ENCODE measurements around the gene CERK. TPM values are rescaled to one million over a fixed set of nuclear protein-coding genes. Genes with fewer than 3 reads are reported as not detected.

The CERK gene
- total and polyA plus RNA-seq, 9 of the 15 experiments (the other 6 are each of a cell fraction or from before 2014, with no cell fraction given) = 1.1 to 14.9 (median 8.7) TPM

DNA sequence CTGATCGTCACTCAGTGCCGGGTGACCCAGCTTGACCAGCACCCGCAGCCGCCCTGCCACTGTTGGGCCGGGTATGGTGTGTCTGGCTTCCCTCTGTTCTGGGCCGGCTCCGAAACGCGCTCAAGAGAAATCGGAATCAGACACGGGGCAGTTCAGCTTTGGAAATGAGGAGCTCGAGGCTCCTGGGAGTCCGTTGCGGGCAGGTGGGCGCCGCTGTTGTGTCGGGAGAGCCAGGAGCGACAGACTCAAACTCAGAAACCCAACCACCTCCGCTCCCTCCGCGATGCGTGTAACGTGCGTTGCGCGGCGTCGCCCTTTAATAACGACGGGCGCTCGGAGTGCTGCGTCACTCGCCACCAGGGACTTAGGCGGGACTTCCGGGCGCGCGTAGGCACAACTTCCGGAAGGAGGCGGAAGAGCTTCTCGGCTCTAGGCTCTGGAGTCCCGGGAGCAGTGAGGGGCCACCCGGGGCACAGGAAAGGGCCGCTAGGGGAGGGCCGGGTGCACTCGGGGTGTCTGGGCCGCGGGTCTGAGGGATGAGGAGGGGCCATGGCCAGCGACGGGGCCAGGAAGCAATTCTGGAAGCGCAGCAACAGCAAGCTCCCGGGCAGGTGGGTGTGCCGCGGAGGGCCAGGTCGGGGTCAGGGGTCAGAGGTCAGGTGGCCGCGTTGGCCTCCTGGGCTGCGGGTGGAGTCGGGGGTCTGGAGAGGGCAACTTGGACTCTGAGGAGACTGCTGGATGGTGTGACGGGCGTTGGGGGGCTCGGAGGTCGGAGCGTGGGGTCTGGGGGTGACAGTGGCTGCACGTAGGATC is 24.4 kb upstream of the CERK start, which contains the start of gene TBC1D22A (continued):
- peak; percentile 90 for TF ChIP-seq ELF2 (CRISPR knock-in tag; IDR thresholded peaks at IDR 0.05)
- TF ChIP-seq ZNF12 (CRISPR knock-in tag; IDR thresholded peaks at IDR 0.05) = 0 out of 2 replicates have a peak, but pooled peaks have one; percentile 52
- TF ChIP-seq HDAC8 (tag; IDR thresholded peaks at IDR 0.05) = no peak
- peak; percentile 98 for TF ChIP-seq MYC (IDR thresholded peaks at IDR 0.05; ENCODE audit: low read depth, low read length)
- no peak for TF ChIP-seq MYC (CRISPR knock-in tag; IDR thresholded peaks at IDR 0.05; ENCODE audit: borderline replicate concordance, low read depth)
- no peak for TF ChIP-seq ZNF232 (CRISPR knock-in tag; IDR thresholded peaks at IDR 0.05)
- TF ChIP-seq, protein P1, sequence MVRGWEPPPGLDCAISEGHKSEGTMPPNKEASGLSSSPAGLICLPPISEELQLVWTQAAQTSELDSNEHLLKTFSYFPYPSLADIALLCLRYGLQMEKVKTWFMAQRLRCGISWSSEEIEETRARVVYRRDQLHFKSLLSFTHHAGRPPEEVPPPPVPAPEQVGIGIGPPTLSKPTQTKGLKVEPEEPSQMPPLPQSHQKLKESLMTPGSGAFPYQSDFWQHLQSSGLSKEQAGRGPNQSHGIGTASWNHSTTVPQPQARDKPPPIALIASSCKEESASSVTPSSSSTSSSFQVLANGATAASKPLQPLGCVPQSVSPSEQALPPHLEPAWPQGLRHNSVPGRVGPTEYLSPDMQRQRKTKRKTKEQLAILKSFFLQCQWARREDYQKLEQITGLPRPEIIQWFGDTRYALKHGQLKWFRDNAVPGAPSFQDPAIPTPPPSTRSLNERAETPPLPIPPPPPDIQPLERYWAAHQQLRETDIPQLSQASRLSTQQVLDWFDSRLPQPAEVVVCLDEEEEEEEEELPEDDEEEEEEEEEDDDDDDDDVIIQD (CRISPR knock-in tag; IDR thresholded peaks at IDR 0.05) = no peak
- no peak for TF ChIP-seq MCM3 (IDR thresholded peaks at IDR 0.05)
- TF ChIP-seq, protein P2, sequence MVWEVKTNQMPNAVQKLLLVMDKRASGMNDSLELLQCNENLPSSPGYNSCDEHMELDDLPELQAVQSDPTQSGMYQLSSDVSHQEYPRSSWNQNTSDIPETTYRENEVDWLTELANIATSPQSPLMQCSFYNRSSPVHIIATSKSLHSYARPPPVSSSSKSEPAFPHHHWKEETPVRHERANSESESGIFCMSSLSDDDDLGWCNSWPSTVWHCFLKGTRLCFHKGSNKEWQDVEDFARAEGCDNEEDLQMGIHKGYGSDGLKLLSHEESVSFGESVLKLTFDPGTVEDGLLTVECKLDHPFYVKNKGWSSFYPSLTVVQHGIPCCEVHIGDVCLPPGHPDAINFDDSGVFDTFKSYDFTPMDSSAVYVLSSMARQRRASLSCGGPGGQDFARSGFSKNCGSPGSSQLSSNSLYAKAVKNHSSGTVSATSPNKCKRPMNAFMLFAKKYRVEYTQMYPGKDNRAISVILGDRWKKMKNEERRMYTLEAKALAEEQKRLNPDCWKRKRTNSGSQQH (CRISPR knock-in tag; IDR thresholded peaks at IDR 0.05) = no peak
- TF ChIP-seq, protein P3, sequence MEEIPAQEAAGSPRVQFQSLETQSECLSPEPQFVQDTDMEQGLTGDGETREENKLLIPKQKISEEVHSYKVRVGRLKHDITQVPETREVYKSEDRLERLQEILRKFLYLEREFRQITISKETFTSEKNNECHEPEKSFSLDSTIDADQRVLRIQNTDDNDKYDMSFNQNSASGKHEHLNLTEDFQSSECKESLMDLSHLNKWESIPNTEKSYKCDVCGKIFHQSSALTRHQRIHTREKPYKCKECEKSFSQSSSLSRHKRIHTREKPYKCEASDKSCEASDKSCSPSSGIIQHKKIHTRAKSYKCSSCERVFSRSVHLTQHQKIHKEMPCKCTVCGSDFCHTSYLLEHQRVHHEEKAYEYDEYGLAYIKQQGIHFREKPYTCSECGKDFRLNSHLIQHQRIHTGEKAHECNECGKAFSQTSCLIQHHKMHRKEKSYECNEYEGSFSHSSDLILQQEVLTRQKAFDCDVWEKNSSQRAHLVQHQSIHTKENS (CRISPR knock-in tag; IDR thresholded peaks at IDR 0.05) = no peak
- TF ChIP-seq, protein P4, sequence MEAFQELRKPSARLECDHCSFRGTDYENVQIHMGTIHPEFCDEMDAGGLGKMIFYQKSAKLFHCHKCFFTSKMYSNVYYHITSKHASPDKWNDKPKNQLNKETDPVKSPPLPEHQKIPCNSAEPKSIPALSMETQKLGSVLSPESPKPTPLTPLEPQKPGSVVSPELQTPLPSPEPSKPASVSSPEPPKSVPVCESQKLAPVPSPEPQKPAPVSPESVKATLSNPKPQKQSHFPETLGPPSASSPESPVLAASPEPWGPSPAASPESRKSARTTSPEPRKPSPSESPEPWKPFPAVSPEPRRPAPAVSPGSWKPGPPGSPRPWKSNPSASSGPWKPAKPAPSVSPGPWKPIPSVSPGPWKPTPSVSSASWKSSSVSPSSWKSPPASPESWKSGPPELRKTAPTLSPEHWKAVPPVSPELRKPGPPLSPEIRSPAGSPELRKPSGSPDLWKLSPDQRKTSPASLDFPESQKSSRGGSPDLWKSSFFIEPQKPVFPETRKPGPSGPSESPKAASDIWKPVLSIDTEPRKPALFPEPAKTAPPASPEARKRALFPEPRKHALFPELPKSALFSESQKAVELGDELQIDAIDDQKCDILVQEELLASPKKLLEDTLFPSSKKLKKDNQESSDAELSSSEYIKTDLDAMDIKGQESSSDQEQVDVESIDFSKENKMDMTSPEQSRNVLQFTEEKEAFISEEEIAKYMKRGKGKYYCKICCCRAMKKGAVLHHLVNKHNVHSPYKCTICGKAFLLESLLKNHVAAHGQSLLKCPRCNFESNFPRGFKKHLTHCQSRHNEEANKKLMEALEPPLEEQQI (IDR thresholded peaks at IDR 0.05) = no peak
- TF ChIP-seq CC2D1A (IDR thresholded peaks at IDR 0.05) = 0 out of 2 replicates have a peak, but pooled peaks have one; percentile 24
- TF ChIP-seq RB1 (IDR thresholded peaks at IDR 0.05; ENCODE audit: low read depth) = no peak
- TF ChIP-seq SUPT5H (IDR thresholded peaks at IDR 0.05) = peak; percentile 94
- TF ChIP-seq ZNF184 (CRISPR knock-in tag; IDR thresholded peaks at IDR 0.05) = no peak
- no peak for TF ChIP-seq ESRRB (CRISPR knock-in tag; IDR thresholded peaks at IDR 0.05; ENCODE audit: borderline replicate concordance)
- TF ChIP-seq ZNF23 (CRISPR knock-in tag; IDR thresholded peaks at IDR 0.05) = no peak
- TF ChIP-seq, protein P5, sequence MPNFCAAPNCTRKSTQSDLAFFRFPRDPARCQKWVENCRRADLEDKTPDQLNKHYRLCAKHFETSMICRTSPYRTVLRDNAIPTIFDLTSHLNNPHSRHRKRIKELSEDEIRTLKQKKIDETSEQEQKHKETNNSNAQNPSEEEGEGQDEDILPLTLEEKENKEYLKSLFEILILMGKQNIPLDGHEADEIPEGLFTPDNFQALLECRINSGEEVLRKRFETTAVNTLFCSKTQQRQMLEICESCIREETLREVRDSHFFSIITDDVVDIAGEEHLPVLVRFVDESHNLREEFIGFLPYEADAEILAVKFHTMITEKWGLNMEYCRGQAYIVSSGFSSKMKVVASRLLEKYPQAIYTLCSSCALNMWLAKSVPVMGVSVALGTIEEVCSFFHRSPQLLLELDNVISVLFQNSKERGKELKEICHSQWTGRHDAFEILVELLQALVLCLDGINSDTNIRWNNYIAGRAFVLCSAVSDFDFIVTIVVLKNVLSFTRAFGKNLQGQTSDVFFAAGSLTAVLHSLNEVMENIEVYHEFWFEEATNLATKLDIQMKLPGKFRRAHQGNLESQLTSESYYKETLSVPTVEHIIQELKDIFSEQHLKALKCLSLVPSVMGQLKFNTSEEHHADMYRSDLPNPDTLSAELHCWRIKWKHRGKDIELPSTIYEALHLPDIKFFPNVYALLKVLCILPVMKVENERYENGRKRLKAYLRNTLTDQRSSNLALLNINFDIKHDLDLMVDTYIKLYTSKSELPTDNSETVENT (CRISPR knock-in tag; IDR thresholded peaks at IDR 0.05) = no peak
- TF ChIP-seq ZFP36 (IDR thresholded peaks at IDR 0.05; ENCODE audit: low read depth, low read length, partially characterized antibody) = no peak
- TF ChIP-seq FUS (optimal IDR thresholded peaks at IDR 0.05; ENCODE audit: low read depth, low read length) = no peak
- TF ChIP-seq CBFA2T2 (conservative IDR thresholded peaks at IDR 0.05) = no peak
